ENCODE measurements around the gene DAAM2. TPM values are rescaled to one million over a fixed set of nuclear protein-coding genes. Genes with fewer than 3 reads are reported as not detected.

Gene DAAM2
- total RNA-seq, 2 experiments from 2014 or later = 0.09 to 1.1 TPM

DNA sequence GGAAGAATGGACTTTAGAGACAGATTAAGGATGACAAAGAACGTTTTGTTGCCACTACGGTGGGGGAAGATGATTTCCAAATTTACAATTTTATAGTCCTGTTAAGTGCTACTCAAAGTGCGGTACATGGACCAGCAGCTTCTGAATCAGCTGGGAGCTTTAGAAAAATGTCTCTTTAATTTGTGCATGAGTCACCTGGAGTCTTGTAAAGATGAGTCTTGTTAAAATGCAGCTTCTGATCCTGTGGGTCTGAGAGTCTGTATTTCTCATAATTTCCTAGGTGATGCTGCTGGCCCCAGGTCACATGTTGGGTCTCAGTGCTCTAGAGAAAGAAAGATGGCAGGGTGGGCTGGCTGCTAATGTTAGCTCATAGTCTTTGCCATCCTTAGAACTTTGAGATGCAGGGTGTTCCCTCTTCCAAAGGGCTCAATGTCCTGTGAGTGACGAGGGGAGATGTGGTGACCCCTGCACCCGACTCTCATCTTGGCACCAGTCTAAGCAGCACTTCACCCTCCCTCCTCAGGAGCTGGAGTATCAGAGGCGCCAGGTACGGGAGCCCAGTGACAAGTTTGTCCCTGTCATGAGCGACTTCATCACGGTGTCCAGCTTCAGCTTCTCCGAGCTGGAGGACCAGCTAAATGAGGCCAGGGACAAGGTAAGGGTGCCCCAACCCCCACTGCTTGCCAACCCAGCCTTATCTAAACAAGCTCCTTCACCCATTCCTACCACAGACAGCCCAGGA, 107.5 kb downstream of the DAAM2 start:
- H3K4me3 ChIP-seq (ENCODE audit: low read depth, low read length, poor library complexity, severe bottlenecking) = no peak overlapping the region
- intact Hi-C loops (cut with micrococcal nuclease; ENCODE audit: unreplicated experiment) = no loop called here
- CTCF ChIA-PET (ENCODE audit: unreplicated experiment) = no interaction called here
- POLR2A ChIA-PET = interaction anchor here (0.6 kb wide), 1 partner anchor 188 kb away, joined by 5 read pairs; no protein-coding TSS in a partner anchor
- no peak for DNase-seq (ENCODE audit: low spot score)
- no peaks in the 10 kb centered on the region for H3K4me1 ChIP-seq (ENCODE audit: insufficient read depth, low read length, poor library complexity, severe bottlenecking)
- no TSS peak for BruUV-seq (replicated peaks)
- H3K36me3 ChIP-seq (ENCODE audit: insufficient read depth, low read length) = no peaks in the 10 kb centered on the region
- no peaks in the 10 kb centered on the region for H4K20me1 ChIP-seq (ENCODE audit: insufficient read depth, low read length)
- no peaks in the 10 kb centered on the region for H3K9me3 ChIP-seq (ENCODE audit: low read length)
- H3K27ac ChIP-seq (ENCODE audit: low read depth, low read length, poor library complexity, severe bottlenecking) = no peak overlapping the region
- no peaks in the 10 kb centered on the region for H3K79me2 ChIP-seq (ENCODE audit: insufficient read depth, low read depth, low read length)
- no peaks in the 10 kb centered on the region for H3K9me2 ChIP-seq (ENCODE audit: insufficient read depth, low read length)
- TF ChIP-seq EZH2phosphoT487 (IDR thresholded peaks at IDR 0.05; ENCODE audit: borderline replicate concordance, low read depth, low read length) (no peak), CTCF (conservative IDR thresholded peaks at IDR 0.05; ENCODE audit: low read length) (no peak)
- H3K4me2 ChIP-seq (ENCODE audit: low read length) = no peak overlapping the region
- no peak overlapping the region for H2AFZ ChIP-seq (ENCODE audit: low read length)

GRCh38 chr6:39901116-39901655, 109.0 kb downstream of the DAAM2 start:
- BruUV-seq (replicated peaks) = no TSS peak
- Histone ChIP-seq H3K4me3 (ENCODE audit: low read depth, low read length, poor library complexity, severe bottlenecking) (no peak overlapping the region), H3K4me1 (ENCODE audit: insufficient read depth, low read length, poor library complexity, severe bottlenecking) (no peaks in the 10 kb centered on the region), H2AFZ (ENCODE audit: low read length) (no peak overlapping the region), H3K9me3 (ENCODE audit: low read length) (no peaks in the 10 kb centered on the region), H3K27ac (ENCODE audit: low read depth, low read length, poor library complexity, severe bottlenecking) (no peak overlapping the region), H3K79me2 (ENCODE audit: insufficient read depth, low read depth, low read length) (no peaks in the 10 kb centered on the region), H3K36me3 (ENCODE audit: insufficient read depth, low read length) (no peaks in the 10 kb centered on the region), H3K9me2 (ENCODE audit: insufficient read depth, low read length) (no peaks in the 10 kb centered on the region), H3K4me2 (ENCODE audit: low read length) (no peak overlapping the region), H4K20me1 (ENCODE audit: insufficient read depth, low read length) (no peaks in the 10 kb centered on the region)
- DNase-seq (ENCODE audit: low spot score) = no peak
- intact Hi-C loops (cut with micrococcal nuclease; ENCODE audit: unreplicated experiment) = no loop called here
- CTCF ChIA-PET (ENCODE audit: unreplicated experiment) = no interaction called here
- no peak for TF ChIP-seq EZH2phosphoT487 (IDR thresholded peaks at IDR 0.05; ENCODE audit: borderline replicate concordance, low read depth, low read length)
- no peak for TF ChIP-seq CTCF (conservative IDR thresholded peaks at IDR 0.05; ENCODE audit: low read length)
- POLR2A ChIA-PET = no interaction called here

- Histone ChIP-seq H3K36me3 (ENCODE audit: insufficient read depth, low read length) (no peaks in the 10 kb centered on the region), H3K4me3 (ENCODE audit: low read depth, low read length, poor library complexity, severe bottlenecking) (no peak overlapping the region), H3K4me2 (ENCODE audit: low read length) (no peak overlapping the region), H2AFZ (ENCODE audit: low read length) (no peak overlapping the region), H4K20me1 (ENCODE audit: insufficient read depth, low read length) (no peaks in the 10 kb centered on the region), H3K9me3 (ENCODE audit: low read length) (no peaks in the 10 kb centered on the region), H3K27ac (ENCODE audit: low read depth, low read length, poor library complexity, severe bottlenecking) (no peak overlapping the region), H3K9me2 (ENCODE audit: insufficient read depth, low read length) (no peaks in the 10 kb centered on the region), H3K4me1 (ENCODE audit: insufficient read depth, low read length, poor library complexity, severe bottlenecking) (no peaks in the 10 kb centered on the region), H3K79me2 (ENCODE audit: insufficient read depth, low read depth, low read length) (no peaks in the 10 kb centered on the region)
- ChIA-PET POLR2A (no interaction called here), CTCF (ENCODE audit: unreplicated experiment) (no interaction called here)
- no TSS peak for BruUV-seq (replicated peaks)
- intact Hi-C loops (cut with micrococcal nuclease; ENCODE audit: unreplicated experiment) = no loop called here
- no peak for TF ChIP-seq CTCF (conservative IDR thresholded peaks at IDR 0.05; ENCODE audit: low read length)
- no peak for TF ChIP-seq EZH2phosphoT487 (IDR thresholded peaks at IDR 0.05; ENCODE audit: borderline replicate concordance, low read depth, low read length)
- DNase-seq (ENCODE audit: low spot score) = no peak
Measured at GRCh38 chr6:39901670-39902069, 109.5 kb downstream of the DAAM2 start.

All from OCI-LY7 (cell line).